Lower leg skin (tissue), 4 donors: ENCODE results near the gene BIN2. TPM values are rescaled to one million over a fixed set of nuclear protein-coding genes. Genes with fewer than 3 reads are reported as not detected.

Experiments
- DNase-seq, 2 donors: peaks; one replicate each; pipeline ENCODE4 v3.0.0-alpha.2; 2019; ENCODE audit warnings: low spot score in 2 of 2
- H3K4me3 ChIP-seq: fragments of 200-600 bp; sonication (generic); 2 replicates; pipeline ENCODE4 v1.5.1; 2017; ENCODE audit warnings: mild to moderate bottlenecking, low read depth; ENCODE audit not compliant: poor library complexity, severe bottlenecking
- CTCF ChIP-seq, 3 donors: fragments of 450-650 bp; IDR thresholded peaks; one replicate each; pipeline ENCODE4 v1.5.1; 2016; ENCODE audit warnings: antibody characterized with exemption in 3 of 3, mild to moderate bottlenecking in 3 of 3, moderate library complexity in 2 of 3
- POLR2A ChIP-seq, 2 donors: fragments of 450-650 bp; IDR thresholded peaks; one replicate each; pipeline ENCODE4 v1.6.1; 2016 to 2017; ENCODE audit warnings: antibody characterized with exemption in 2 of 2, mild to moderate bottlenecking in 1 of 2, moderate library complexity in 1 of 2
- WGBS, 2 donors: methylation state at CpG; one replicate each; pipeline ENCODE4 v1.1.5; 2018; 5-methylcytosine and 5-hydroxymethylcytosine counted together
- intact Hi-C: fragments of 100-400 bp; cut with DNase I; formaldehyde crosslinking; loops from one replicate; pipeline ENCODE4 v1.15.0; 2023; ENCODE audit warnings: low total_unique reads
- total RNA-seq, 4 donors: library from RNA; depleted of rRNA; stranded (reverse); fragments of >200 nt; gene quantifications; one replicate each; pipeline ENCODE4 v1.1.0, GENCODE V29; 2016

BIN2 gene
- total RNA-seq, 4 donors from 2014 or later = 0.38 to 2.4 (median 0.94) TPM

GRCh38 chr12:51351913-51352532 lies 28.0 kb upstream of the BIN2 start:
- 44 to 51% methylated on average over 11 of the region's 11 CpGs for WGBS, 2 donors
- no peak for DNase-seq

GRCh38 chr12:51349026-51349425 lies 25.1 kb upstream of the BIN2 start:
- TF ChIP-seq CTCF (IDR thresholded peaks at IDR 0.05) (no peak), POLR2A (IDR thresholded peaks at IDR 0.05) (no peak)
- DNase-seq = no peak
- H3K4me3 ChIP-seq = no peak overlapping the region
- intact Hi-C loops = no loop called here
- WGBS, 2 donors = 71 to 77% methylated on average over 5 of the region's 5 CpGs

More at GRCh38 chr12:51351913-51352532, 28.0 kb upstream of the BIN2 start:
- no peak overlapping the region for H3K4me3 ChIP-seq
- TF ChIP-seq CTCF (IDR thresholded peaks at IDR 0.05) (no peak), POLR2A (IDR thresholded peaks at IDR 0.05) (no peak)
- intact Hi-C loops = no loop called here

GRCh38 chr12:51348116-51348515 lies 24.1 kb upstream of the BIN2 start:
- 86 to 89% methylated on average over 4 of the region's 4 CpGs for WGBS, 2 donors
- intact Hi-C loops = no loop called here
- H3K4me3 ChIP-seq = no peak overlapping the region
- TF ChIP-seq POLR2A (IDR thresholded peaks at IDR 0.05) (no peak), CTCF (IDR thresholded peaks at IDR 0.05) (no peak)
- DNase-seq = no peak

- no peak within 1 kb of the TSS for H3K4me3 ChIP-seq
- no peak for TF ChIP-seq CTCF (IDR thresholded peaks at IDR 0.05)
- TF ChIP-seq POLR2A (IDR thresholded peaks at IDR 0.05) = no peak
- intact Hi-C loops = no loop called here
- DNase-seq = no peak
- WGBS, 2 donors = 71 to 87% methylated on average over 3 of the region's 3 CpGs
Observed at GRCh38 chr12:51346581-51346980, 22.6 kb upstream of the BIN2 start, which contains the start of gene CELA1. TSS of gene CELA1 (minus strand) at chr12:51346679. CDS start at chr12:51346638, 41 bp downstream.

- TF ChIP-seq CTCF (IDR thresholded peaks at IDR 0.05) (no peak), POLR2A (IDR thresholded peaks at IDR 0.05) (no peak)
- whole genome bisulfite sequencing, 2 donors = 80 to 82% methylated on average over 7 of the region's 7 CpGs
- DNase-seq = no peak
- no peak overlapping the region for H3K4me3 ChIP-seq
- intact Hi-C loops = no loop called here
Observed at GRCh38 chr12:51345681-51346080, 21.7 kb upstream of the BIN2 start.

- intact Hi-C loops = loop anchor here (5.0 kb wide), 1 partner anchor 76 kb away; no protein-coding TSS in a partner anchor
- DNase-seq = no peak
- 52 to 63% methylated on average over 2 of the region's 2 CpGs for WGBS, 2 donors
- no peak overlapping the region for H3K4me3 ChIP-seq
- TF ChIP-seq CTCF (IDR thresholded peaks at IDR 0.05) (no peak), POLR2A (IDR thresholded peaks at IDR 0.05) (no peak)
Observed at GRCh38 chr12:51343201-51343600, 19.2 kb upstream of the BIN2 start.
